ENCODE data around the gene DDC.

Gene DDC

DNA sequence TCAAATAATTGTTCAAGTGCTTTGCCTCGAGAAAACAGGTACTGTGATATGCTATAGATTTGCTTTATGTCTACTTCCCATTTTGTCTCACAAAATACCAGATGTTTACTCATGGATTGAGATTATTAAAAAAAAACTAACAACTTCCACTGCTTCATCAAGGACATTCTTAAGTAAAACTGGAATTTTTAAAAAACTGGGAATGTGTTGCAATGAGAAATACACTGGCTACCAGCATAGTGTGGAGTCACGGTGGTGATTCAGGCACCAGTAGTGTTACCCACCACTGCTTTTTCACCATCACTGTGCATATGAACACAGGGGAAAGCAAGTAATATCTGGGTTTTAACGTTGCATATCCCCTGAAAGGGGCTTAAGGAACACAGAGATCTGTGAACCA, 136.3 kb downstream of the DDC start:
- TF ChIP-seq ZNF274 (IDR thresholded peaks at IDR 0.05; ENCODE audit: low read depth, low read length), result no peak
- H3K4me3 ChIP-seq (ENCODE audit: low read length), result no peak overlapping the region

GRCh38 chr7:50427518-50427917, 137.7 kb downstream of the DDC start:
- no peak for TF ChIP-seq ZNF274 (IDR thresholded peaks at IDR 0.05; ENCODE audit: low read depth, low read length)
- no peak overlapping the region for H3K4me3 ChIP-seq (ENCODE audit: low read length)

- TF ChIP-seq ZNF274 (IDR thresholded peaks at IDR 0.05; ENCODE audit: low read depth, low read length), result no peak
Measured at GRCh38 chr7:50426280-50427045, 138.7 kb downstream of the DDC start.

GRCh38 chr7:50425318-50425717, 139.9 kb downstream of the DDC start:
- no peak overlapping the region for H3K4me3 ChIP-seq (ENCODE audit: low read length)
- no peak for TF ChIP-seq ZNF274 (IDR thresholded peaks at IDR 0.05; ENCODE audit: low read depth, low read length)

More at GRCh38 chr7:50426280-50427045, 138.7 kb downstream of the DDC start:
- no peak overlapping the region for H3K4me3 ChIP-seq (ENCODE audit: low read length)

GRCh38 chr7:50423860-50424259, 141.3 kb downstream of the DDC start:
- TF ChIP-seq ZNF274 (IDR thresholded peaks at IDR 0.05; ENCODE audit: low read depth, low read length), result no peak
- no peak overlapping the region for H3K4me3 ChIP-seq (ENCODE audit: low read length)

DNA sequence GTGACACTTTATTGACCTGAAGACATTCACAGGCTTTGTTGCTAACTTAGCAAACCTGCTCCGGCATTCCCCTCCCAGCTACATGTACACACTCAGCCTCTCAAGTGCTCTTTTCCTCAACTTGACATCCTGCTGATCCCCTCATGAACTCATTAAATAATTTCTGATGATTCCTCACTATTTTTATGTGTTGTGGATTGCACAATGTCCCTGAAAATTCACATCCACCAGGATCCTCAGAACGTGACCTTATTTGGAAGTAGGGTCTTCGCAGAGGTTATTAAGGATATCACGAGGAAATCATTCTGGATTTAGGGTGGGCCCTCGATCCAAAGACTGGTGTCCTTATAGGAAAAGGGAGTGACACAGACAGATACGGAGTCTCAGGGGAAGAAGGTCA, 142.3 kb downstream of the DDC start:
- H3K4me3 ChIP-seq (ENCODE audit: low read length), result no peak overlapping the region
- TF ChIP-seq ZNF274 (IDR thresholded peaks at IDR 0.05; ENCODE audit: low read depth, low read length), result no peak

DNA sequence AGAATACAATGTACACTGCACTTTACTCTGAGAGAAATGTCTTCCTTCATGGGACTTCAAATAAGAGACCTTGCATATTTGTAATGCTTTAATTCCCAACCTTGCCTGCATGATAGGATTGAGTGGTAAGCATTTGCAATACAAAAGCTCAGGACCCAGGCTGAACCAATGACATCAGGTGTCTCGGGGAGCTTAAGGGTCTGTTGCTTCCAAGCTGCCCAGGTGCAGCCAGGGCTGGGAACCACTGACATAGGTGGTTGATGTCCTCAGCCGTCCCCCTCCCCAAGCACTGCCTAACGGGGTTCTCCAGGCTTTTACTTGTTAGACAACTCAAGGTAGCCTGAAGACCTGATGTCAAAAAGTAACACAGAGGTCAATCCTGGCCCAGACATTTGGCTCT, 144.2 kb downstream of the DDC start:
- no peak for TF ChIP-seq ZNF274 (IDR thresholded peaks at IDR 0.05; ENCODE audit: low read depth, low read length)
- H3K4me3 ChIP-seq (ENCODE audit: low read length), result no peak overlapping the region

DNA sequence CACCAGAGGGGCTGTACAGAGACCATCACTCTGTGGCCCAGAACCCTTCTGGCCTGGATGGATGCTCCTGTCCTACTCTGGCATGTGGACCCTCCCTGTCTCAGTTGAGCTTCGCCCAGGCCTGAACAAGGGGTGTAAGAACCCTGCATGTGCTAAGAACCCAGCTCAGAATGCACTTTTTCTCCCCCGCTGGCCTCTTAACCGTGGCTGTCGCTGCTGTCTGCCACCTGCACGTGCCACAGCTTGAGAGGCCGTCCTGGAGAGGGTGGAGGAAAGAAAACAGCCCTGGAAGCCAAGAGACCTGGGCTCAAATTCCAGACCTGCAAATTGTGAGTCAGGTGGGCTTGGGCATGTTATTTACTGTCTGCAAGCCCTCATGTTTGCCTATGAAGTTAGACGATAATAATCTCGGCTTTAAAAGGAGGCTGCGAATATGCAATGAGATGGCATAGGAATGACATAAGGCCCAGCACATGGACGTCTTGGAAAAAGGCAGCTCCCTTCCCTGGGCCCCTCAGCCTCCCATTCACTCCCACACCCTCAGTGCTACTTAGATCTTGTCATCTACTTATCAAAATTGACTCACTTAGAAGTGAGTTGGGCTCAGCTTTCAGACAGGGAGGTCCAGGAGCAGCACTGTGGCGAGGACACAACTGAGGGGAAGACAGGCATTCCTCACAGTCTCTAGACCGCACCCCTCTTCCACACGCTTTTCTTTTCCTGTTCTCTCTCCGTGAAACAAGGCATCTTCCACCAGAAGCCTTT, 146.5 kb downstream of the DDC start:
- TF ChIP-seq ZNF274 (IDR thresholded peaks at IDR 0.05; ENCODE audit: low read depth, low read length), result no peak
- no peak overlapping the region for H3K4me3 ChIP-seq (ENCODE audit: low read length)

DNA sequence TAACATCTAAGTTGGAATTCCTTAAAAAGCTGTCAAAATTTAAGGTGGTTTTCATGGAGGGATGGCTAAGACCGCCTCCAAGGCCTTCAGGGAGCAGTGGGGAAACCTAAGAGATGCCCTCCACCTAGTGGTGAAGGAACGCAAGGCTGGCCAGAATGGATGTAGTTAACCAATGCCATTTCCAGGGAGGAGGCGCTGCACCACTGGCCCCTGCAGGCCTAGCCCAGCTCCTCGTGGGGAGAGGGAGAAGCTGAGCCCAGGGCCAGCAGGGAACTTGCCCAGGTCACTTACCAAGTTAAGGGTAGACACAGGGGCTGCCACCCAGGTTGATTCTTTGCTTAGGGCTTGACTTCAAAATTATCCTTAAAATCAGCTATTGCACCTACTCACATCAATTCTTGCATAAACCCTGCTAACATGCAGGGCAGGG, 147.1 kb downstream of the DDC start:
- no peak overlapping the region for H3K4me3 ChIP-seq (ENCODE audit: low read length)
- TF ChIP-seq ZNF274 (IDR thresholded peaks at IDR 0.05; ENCODE audit: low read depth, low read length), result no peak

GRCh38 chr7:50416527-50417182, 148.6 kb downstream of the DDC start:
- TF ChIP-seq ZNF274 (IDR thresholded peaks at IDR 0.05; ENCODE audit: low read depth, low read length), result no peak
- H3K4me3 ChIP-seq (ENCODE audit: low read length), result no peak overlapping the region

GRCh38 chr7:50415844-50416364, 149.3 kb downstream of the DDC start:
- TF ChIP-seq ZNF274 (IDR thresholded peaks at IDR 0.05; ENCODE audit: low read depth, low read length), result no peak
- no peak overlapping the region for H3K4me3 ChIP-seq (ENCODE audit: low read length)

DNA sequence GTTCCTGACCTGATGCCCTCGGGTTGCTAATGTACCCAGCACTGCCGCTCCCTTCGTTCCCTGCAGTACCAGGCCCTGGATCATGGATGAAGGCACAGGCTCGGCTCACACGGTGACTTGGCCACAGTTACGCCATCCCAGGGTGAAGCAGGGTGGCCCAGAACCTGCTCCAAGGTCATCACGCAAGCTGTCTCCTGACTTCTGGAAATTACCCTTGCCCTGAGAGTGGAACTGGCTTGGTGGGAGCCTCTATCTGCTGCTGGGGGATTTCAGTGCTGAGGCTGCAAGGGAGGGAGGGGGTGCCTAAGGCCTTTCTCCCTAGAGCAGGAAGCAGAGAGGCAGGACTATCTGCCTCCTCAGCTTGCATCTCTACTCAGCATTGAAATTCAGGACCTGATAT, 151.6 kb downstream of the DDC start:
- H3K4me3 ChIP-seq (ENCODE audit: low read length), result no peak overlapping the region
- TF ChIP-seq ZNF274 (IDR thresholded peaks at IDR 0.05; ENCODE audit: low read depth, low read length), result no peak

GRCh38 chr7:50412973-50413372, 152.2 kb downstream of the DDC start:
- H3K4me3 ChIP-seq (ENCODE audit: low read length), result no peak overlapping the region
- no peak for TF ChIP-seq ZNF274 (IDR thresholded peaks at IDR 0.05; ENCODE audit: low read depth, low read length)

- no peak overlapping the region for H3K4me3 ChIP-seq (ENCODE audit: low read length)
- no peak for TF ChIP-seq ZNF274 (IDR thresholded peaks at IDR 0.05; ENCODE audit: low read depth, low read length)
Measured at GRCh38 chr7:50411332-50411731, 153.9 kb downstream of the DDC start.
